K562 (cell line): ENCODE measurements around the gene ITPRIP. TPM values are rescaled to one million over a fixed set of nuclear protein-coding genes. Genes with fewer than 3 reads are reported as not detected.
A peak's percentile ranks its signal among the peaks of the same experiment; 100 is the strongest.

Experiments used
- NFE2 ChIP-seq: IDR thresholded peaks from 2 replicates; pipeline ENCODE4 v1.6.1; 2014; ENCODE audit warnings: antibody characterized with exemption, low read depth
- NFYB ChIP-seq: IDR thresholded peaks from 2 replicates; pipeline ENCODE4 v1.6.1; 2011; ENCODE audit warnings: mild to moderate bottlenecking, moderate library complexity; ENCODE audit not compliant: insufficient read length; ENCODE audit errors: extremely low read depth
- RAD21 ChIP-seq, 2 experiments: fragments of 250-450 bp in 1 of 2; fragments of 450-650 bp in 1 of 2; sonication (Bioruptor Pico) in 1 of 2; formaldehyde crosslinking in 1 of 2; IDR thresholded peaks in 1 of 2; conservative IDR thresholded peaks in 1 of 2; 2 replicates each; pipeline versions ENCODE4 v1.4.0 to v1.8.0; 2020 to 2022; ENCODE audit warnings: mild to moderate bottlenecking in 2 of 2, moderate library complexity in 1 of 2
- ZC3H8 ChIP-seq: fragments of 450-650 bp; IDR thresholded peaks from 2 replicates; pipeline ENCODE4 v1.6.1; 2017
- ZKSCAN3 ChIP-seq: fragments of 250-450 bp; sonication (Bioruptor Pico); IDR thresholded peaks from 2 replicates; pipeline ENCODE4 v1.4.0; 2020
- polyA plus RNA-seq, 8 experiments: library from polyadenylated mRNA; depleted of rRNA in 4 of 8; stranded (reverse) in 5 of 8; unstranded in 3 of 8; fragments of >200 nt; fragmentation: Nextera tagmentation in 2 of 8; fragmentation: Illumina TruSeq in 1 of 8; extraction: Ambion mirVana in 2 of 8; extraction: Trizol in 1 of 8; gene quantifications; 2 replicates each; pipeline versions ENCODE4 v1.2.1 to v1.2.3, GENCODE V29; 2011 to 2014; ENCODE audit warnings: inconsistent platforms in 1 of 8, missing spikeins in 1 of 8
- total RNA-seq, 7 experiments: library from RNA; depleted of rRNA in 6 of 7; stranded (reverse); fragments of >200 nt in 6 of 7; fragmentation: Illumina TruSeq in 2 of 7; extraction: Trizol in 2 of 7; gene quantifications; 2 replicates each; pipeline versions ENCODE4 v1.2.1 to v1.2.3, GENCODE V29; 2011 to 2021; ENCODE audit warnings: low replicate concordance in 1 of 7
- TF ChIP-seq, protein P1 (sequence below), 2 experiments: fragments of 450-650 bp in 1 of 2; sonication (generic) in 1 of 2; formaldehyde crosslinking in 1 of 2; IDR thresholded peaks; 2 replicates each; pipeline versions ENCODE4 v1.7.1 to v1.9.0; 2016 to 2022; ENCODE audit warnings: inconsistent platforms in 1 of 2, mild to moderate bottlenecking in 1 of 2, missing genetic modification reagents in 1 of 2
- TF ChIP-seq, protein P2 (sequence below): fragments of 250-450 bp; sonication (Bioruptor Pico); IDR thresholded peaks from 2 replicates; pipeline ENCODE4 v1.5.1; 2021; ENCODE audit warnings: mild to moderate bottlenecking

Gene ITPRIP
- total and polyA plus RNA-seq, 9 of the 15 experiments (the other 6 are each of a cell fraction or from before 2014, with no cell fraction given): 4.4 to 28.5 (median 10.9) TPM

DNA sequence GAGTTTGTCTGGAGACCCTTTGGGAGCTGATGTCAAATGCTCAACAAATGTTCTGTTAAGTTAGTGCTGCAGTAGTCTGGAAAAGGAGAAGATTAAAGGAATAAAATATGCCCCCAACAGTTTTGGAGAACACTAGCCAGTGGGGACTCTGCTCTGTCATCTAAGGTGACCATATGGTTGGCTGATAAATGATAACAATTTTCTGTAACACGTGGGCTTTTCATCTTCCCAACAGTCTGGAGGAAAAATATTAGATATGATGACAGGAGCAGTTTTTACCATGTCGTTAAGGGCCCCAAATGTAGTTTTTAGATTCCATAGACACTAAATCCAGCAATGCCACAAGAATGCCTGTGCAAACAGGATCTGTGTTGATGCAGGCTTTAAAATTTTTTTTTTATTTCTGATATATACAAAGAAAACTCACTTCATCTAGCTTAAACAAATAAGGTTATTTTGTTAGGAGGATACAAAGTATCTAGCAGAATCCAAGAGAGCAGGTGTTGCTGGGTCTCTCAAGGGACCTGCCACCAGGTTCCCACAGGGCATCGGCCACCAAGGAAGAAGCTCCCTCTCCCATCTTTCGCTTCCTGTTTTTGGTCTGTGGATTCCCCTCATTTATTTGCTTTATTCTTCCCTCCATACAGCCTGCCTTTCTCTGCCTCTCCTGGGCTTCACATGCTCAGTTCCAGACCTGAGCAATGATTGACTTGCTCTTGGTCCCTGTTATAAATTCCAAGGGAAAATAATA is 9.2 kb upstream of the ITPRIP start (continued):
- TF ChIP-seq, protein P1, sequence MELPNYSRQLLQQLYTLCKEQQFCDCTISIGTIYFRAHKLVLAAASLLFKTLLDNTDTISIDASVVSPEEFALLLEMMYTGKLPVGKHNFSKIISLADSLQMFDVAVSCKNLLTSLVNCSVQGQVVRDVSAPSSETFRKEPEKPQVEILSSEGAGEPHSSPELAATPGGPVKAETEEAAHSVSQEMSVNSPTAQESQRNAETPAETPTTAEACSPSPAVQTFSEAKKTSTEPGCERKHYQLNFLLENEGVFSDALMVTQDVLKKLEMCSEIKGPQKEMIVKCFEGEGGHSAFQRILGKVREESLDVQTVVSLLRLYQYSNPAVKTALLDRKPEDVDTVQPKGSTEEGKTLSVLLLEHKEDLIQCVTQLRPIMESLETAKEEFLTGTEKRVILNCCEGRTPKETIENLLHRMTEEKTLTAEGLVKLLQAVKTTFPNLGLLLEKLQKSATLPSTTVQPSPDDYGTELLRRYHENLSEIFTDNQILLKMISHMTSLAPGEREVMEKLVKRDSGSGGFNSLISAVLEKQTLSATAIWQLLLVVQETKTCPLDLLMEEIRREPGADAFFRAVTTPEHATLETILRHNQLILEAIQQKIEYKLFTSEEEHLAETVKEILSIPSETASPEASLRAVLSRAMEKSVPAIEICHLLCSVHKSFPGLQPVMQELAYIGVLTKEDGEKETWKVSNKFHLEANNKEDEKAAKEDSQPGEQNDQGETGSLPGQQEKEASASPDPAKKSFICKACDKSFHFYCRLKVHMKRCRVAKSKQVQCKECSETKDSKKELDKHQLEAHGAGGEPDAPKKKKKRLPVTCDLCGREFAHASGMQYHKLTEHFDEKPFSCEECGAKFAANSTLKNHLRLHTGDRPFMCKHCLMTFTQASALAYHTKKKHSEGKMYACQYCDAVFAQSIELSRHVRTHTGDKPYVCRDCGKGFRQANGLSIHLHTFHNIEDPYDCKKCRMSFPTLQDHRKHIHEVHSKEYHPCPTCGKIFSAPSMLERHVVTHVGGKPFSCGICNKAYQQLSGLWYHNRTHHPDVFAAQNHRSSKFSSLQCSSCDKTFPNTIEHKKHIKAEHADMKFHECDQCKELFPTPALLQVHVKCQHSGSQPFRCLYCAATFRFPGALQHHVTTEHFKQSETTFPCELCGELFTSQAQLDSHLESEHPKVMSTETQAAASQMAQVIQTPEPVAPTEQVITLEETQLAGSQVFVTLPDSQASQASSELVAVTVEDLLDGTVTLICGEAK (IDR thresholded peaks at IDR 0.05): no peak
- TF ChIP-seq, protein P1 (CRISPR knock-in tag; IDR thresholded peaks at IDR 0.05): no peak
- TF ChIP-seq ZC3H8: no peak
- TF ChIP-seq NFYB: no peak
- TF ChIP-seq RAD21 (CRISPR knock-in tag; conservative IDR thresholded peaks at IDR 0.05 in 1 of 2, IDR thresholded peaks at IDR 0.05 in 1 of 2): no peak
- no peak for TF ChIP-seq ZKSCAN3
- TF ChIP-seq, protein P2, sequence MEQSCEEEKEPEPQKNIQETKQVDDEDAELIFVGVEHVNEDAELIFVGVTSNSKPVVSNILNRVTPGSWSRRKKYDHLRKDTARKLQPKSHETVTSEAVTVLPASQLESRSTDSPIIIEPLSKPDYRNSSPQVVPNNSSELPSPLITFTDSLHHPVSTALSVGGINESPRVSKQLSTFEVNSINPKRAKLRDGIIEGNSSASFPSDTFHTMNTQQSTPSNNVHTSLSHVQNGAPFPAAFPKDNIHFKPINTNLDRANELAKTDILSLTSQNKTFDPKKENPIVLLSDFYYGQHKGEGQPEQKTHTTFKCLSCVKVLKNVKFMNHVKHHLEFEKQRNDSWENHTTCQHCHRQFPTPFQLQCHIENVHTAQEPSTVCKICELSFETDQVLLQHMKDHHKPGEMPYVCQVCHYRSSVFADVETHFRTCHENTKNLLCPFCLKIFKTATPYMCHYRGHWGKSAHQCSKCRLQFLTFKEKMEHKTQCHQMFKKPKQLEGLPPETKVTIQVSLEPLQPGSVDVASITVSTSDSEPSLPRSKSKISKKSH (CRISPR knock-in tag): no peak
- TF ChIP-seq NFE2: peak; percentile 29; the same call in 1 of the 2 replicates
- TF ChIP-seq, all 486 proteins: peak for 24
